GM23248 (cell line): ENCODE measurements around the gene C16orf95.

ENCODE experiments used
- EZH2 ChIP-seq: fragments of 200-600 bp; sonication (generic); IDR thresholded peaks from 2 replicates; pipeline ENCODE4 v1.6.1; 2018; ENCODE audit warnings: antibody characterized with exemption, mild to moderate bottlenecking; ENCODE audit not compliant: insufficient read depth, poor library complexity, severe bottlenecking
- EZH2phosphoT487 ChIP-seq: fragments of 200-600 bp; sonication (generic); IDR thresholded peaks from 2 replicates; pipeline ENCODE4 v1.6.1; 2018; ENCODE audit warnings: antibody characterized with exemption, moderate library complexity, mild to moderate bottlenecking, low read depth; ENCODE audit not compliant: insufficient read depth

- no peak for TF ChIP-seq EZH2
- TF ChIP-seq EZH2phosphoT487: no peak
These were observed 49.7 kb upstream of the C16orf95 start for GRCh38 chr16:87366930-87367329.
